AG10803 (cell line): ENCODE results near the gene ERBB3.
A peak's percentile ranks its signal among the peaks of the same experiment; 100 is the strongest.

Source experiments
- DNase-seq: peaks from one replicate; pipeline ENCODE4 v3.0.0; 2010; ENCODE audit warnings: low read depth
- H3K4me3 ChIP-seq: 2 replicates; pipeline ENCODE4 v1.5.1; 2011; ENCODE audit warnings: mild to moderate bottlenecking, low read length, control low read depth
- CTCF ChIP-seq: conservative IDR thresholded peaks from 2 replicates; pipeline ENCODE4 v1.5.1; 2011; ENCODE audit warnings: mild to moderate bottlenecking, low read length, control low read depth, inconsistent platforms

ERBB3 gene

GRCh38 chr12:56128670-56129205 is 48.8 kb downstream of the ERBB3 start:
- peak; percentile 18 for DNase-seq
- peak overlapping the region; percentile 92 for H3K4me3 ChIP-seq
- no peak for TF ChIP-seq CTCF

GRCh38 chr12:56129206-56129941 is 49.4 kb downstream of the ERBB3 start:
- no peak for TF ChIP-seq CTCF
- peak; percentile 39 for DNase-seq
- peak overlapping the region; percentile 92 for H3K4me3 ChIP-seq

- DNase-seq = no peak
- no peak for TF ChIP-seq CTCF
- peak overlapping the region; percentile 92 for H3K4me3 ChIP-seq
These were observed 50.1 kb downstream of the ERBB3 start for GRCh38 chr12:56129942-56130495.

GRCh38 chr12:56130876-56131275 is 50.9 kb downstream of the ERBB3 start:
- no peak for TF ChIP-seq CTCF
- no peak overlapping the region for H3K4me3 ChIP-seq
- DNase-seq = no peak

GRCh38 chr12:56134897-56135296 is 54.9 kb downstream of the ERBB3 start:
- H3K4me3 ChIP-seq = no peak overlapping the region
- TF ChIP-seq CTCF = no peak
- DNase-seq = no peak

GRCh38 chr12:56137853-56138571 is 58.0 kb downstream of the ERBB3 start:
- no peak for TF ChIP-seq CTCF
- no peak overlapping the region for H3K4me3 ChIP-seq
- DNase-seq = no peak
